Panc1 (cell line): ENCODE results near the gene PPIP5K1.

ENCODE experiments used
- POLR2AphosphoS5 ChIP-seq: IDR thresholded peaks from 2 replicates; pipeline ENCODE4 v1.6.1; 2012; ENCODE audit warnings: mild to moderate bottlenecking, low read depth, low read length, moderate library complexity
- TF ChIP-seq, protein P1 (sequence below): fragments of 450-650 bp; IDR thresholded peaks from 2 replicates; pipeline ENCODE4 v1.5.1; 2017; ENCODE audit warnings: mild to moderate bottlenecking

DNA sequence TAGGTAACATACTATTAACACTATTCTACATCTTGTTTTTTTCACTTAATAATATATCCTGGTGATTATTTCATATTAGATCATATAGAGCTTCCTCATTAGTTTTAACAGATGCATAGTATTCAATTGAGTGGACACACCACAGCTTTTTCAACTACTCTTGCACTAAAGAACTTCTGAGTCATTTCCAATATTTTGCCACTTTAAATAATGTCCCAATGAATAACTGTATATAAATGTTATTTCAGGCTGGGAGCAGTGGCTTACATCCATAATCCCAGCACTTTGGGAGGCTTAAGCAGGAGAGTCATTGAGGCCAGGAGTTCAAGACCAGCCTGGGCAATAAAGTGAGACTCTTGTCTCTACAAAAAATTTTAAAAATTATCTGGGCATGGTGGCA is 45.7 kb downstream of the PPIP5K1 start:
- TF ChIP-seq, protein P1, sequence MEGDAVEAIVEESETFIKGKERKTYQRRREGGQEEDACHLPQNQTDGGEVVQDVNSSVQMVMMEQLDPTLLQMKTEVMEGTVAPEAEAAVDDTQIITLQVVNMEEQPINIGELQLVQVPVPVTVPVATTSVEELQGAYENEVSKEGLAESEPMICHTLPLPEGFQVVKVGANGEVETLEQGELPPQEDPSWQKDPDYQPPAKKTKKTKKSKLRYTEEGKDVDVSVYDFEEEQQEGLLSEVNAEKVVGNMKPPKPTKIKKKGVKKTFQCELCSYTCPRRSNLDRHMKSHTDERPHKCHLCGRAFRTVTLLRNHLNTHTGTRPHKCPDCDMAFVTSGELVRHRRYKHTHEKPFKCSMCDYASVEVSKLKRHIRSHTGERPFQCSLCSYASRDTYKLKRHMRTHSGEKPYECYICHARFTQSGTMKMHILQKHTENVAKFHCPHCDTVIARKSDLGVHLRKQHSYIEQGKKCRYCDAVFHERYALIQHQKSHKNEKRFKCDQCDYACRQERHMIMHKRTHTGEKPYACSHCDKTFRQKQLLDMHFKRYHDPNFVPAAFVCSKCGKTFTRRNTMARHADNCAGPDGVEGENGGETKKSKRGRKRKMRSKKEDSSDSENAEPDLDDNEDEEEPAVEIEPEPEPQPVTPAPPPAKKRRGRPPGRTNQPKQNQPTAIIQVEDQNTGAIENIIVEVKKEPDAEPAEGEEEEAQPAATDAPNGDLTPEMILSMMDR: no peak
- TF ChIP-seq POLR2AphosphoS5: no peak
